Measurements from ENCODE around the gene POGLUT3. TPM values are rescaled to one million over a fixed set of nuclear protein-coding genes. Genes with fewer than 3 reads are reported as not detected.

Gene POGLUT3
- total and polyA plus RNA-seq, 9 of the 15 experiments (the other 6 are each of a cell fraction or from before 2014, with no cell fraction given), result 4.6 to 29.7 (median 17.8) TPM

DNA sequence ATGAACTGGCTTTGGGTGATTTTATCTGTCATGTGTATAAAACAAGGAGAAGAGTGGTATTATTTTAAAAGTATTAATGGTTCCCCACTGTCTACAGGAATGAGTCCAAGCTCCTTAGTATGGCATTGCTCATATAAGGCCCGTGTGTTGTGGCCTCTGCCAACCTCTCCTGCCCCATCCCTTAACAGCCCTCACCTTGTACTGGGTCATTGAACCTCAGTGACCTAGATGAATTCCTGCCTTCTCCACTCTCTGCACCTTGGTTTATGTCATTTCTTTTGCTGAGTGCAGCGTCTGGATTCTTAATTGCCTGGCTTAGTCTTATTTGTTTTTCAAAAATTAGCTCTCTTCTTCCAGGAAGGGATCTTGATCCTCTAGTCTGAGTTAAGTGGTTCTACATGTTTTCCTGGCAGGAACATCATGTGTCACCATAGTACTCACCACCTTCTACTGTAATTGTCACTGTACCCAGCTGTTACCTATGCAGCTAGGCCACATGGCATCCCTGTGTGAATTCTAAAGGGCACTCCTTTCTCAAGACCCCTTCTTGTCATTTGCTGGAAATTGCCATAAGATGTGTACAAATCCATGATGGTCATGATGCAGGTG, 36.2 kb upstream of the POGLUT3 start (continued):
- TF ChIP-seq ZNF695 (CRISPR knock-in tag; IDR thresholded peaks at IDR 0.05), result no peak
- TF ChIP-seq ZNF830 (CRISPR knock-in tag; IDR thresholded peaks at IDR 0.05), result no peak
- TF ChIP-seq SAP30 (IDR thresholded peaks at IDR 0.05; ENCODE audit: borderline replicate concordance, insufficient read depth, low read depth, low read length, poor library complexity, severe bottlenecking), result no peak
- no peak for TF ChIP-seq TBP (optimal IDR thresholded peaks at IDR 0.05; ENCODE audit: low read depth, low read length)
- TF ChIP-seq, protein P1, sequence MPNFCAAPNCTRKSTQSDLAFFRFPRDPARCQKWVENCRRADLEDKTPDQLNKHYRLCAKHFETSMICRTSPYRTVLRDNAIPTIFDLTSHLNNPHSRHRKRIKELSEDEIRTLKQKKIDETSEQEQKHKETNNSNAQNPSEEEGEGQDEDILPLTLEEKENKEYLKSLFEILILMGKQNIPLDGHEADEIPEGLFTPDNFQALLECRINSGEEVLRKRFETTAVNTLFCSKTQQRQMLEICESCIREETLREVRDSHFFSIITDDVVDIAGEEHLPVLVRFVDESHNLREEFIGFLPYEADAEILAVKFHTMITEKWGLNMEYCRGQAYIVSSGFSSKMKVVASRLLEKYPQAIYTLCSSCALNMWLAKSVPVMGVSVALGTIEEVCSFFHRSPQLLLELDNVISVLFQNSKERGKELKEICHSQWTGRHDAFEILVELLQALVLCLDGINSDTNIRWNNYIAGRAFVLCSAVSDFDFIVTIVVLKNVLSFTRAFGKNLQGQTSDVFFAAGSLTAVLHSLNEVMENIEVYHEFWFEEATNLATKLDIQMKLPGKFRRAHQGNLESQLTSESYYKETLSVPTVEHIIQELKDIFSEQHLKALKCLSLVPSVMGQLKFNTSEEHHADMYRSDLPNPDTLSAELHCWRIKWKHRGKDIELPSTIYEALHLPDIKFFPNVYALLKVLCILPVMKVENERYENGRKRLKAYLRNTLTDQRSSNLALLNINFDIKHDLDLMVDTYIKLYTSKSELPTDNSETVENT (CRISPR knock-in tag; IDR thresholded peaks at IDR 0.05), result no peak
- TF ChIP-seq EP400 (IDR thresholded peaks at IDR 0.05), result no peak

DNA sequence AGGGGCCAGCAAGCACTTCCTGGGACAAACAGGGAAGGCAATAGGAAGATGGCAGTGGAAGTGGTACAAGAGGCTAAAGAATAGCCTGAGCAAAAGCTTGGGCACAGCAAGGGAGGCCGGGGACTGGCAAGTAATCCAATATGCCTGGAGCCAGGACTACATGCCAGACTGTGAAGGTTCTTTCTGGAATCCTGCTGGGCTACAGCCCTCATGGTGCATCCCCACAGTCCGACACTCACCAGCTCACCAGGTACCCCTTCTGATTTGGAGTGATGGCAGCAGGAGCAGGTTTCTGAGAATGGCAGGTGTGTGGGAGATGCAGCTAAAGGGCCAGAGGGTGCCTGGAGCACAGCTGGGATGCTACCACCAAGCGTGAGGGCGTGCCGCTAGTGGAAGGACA, 32.2 kb upstream of the POGLUT3 start:
- ATAC-seq, result no peak
- intact Hi-C loops (cut with micrococcal nuclease), result no loop called here
- WGBS (ENCODE audit: insufficient coverage, low coverage, missing lambda C conversion rate), result 88% methylated on average over 5 of the region's 5 CpGs
- H3K27me3 ChIP-seq (ENCODE audit: control insufficient read depth in 2 of 2, insufficient read depth in 2 of 2, low read length in 2 of 2), result no peaks in the 10 kb centered on the region
- in situ Hi-C loops (cut with MboI), result no loop called here
- BruUV-seq (replicated peaks), result no TSS peak
- no peak overlapping the region for H2AFZ ChIP-seq (ENCODE audit: low read depth, low read length)
- H3K9me3 ChIP-seq (replicated peaks; ENCODE audit: control insufficient read depth, insufficient read depth, low read depth, low read length), result no peaks in the 10 kb centered on the region
- no peak for FAIRE-seq
- H3K36me3 ChIP-seq (ENCODE audit: control insufficient read depth, insufficient read depth, low read length), result peaks cover 4% of the 10 kb centered on the region; the same call in 1 of the 3 replicates
- H3K4me1 ChIP-seq (replicated peaks in 1 of 2; ENCODE audit: control insufficient read depth in 2 of 2, insufficient read depth in 2 of 2, low read length in 2 of 2), result peaks cover 0 to 5% of the 10 kb centered on the region in 2 experiments; a peak in 3 of 5 replicates
- no peak for DNase-seq (ENCODE audit: extremely low read depth in 1 of 4, low spot score in 3 of 4)
- H3K27ac ChIP-seq (ENCODE audit: extremely low read depth, low read depth, low read length), result no peak overlapping the region
- no peaks in the 10 kb centered on the region for H4K20me1 ChIP-seq (replicated peaks; ENCODE audit: control insufficient read depth, insufficient read depth, low read length)
- POLR2A ChIA-PET, result interaction anchor here (1.3 kb wide), 2 partner anchors 10 to 21 kb away, joined by 4 to 6 read pairs; no protein-coding TSS in a partner anchor
- no peaks in the 10 kb centered on the region for H3K79me2 ChIP-seq (ENCODE audit: control insufficient read depth, insufficient read depth, low read length)
- H3K9ac ChIP-seq (ENCODE audit: insufficient read depth in 1 of 2, low read depth in 2 of 2, low read length in 2 of 2), result no peak overlapping the region
- no peaks in the 10 kb centered on the region for H3K9me1 ChIP-seq (ENCODE audit: control insufficient read depth, insufficient read depth, low read length)
- H3K4me3 ChIP-seq, result no peak overlapping the region
- no peak overlapping the region for H3K4me2 ChIP-seq (ENCODE audit: insufficient read depth, low read length)
- CTCF ChIA-PET (ENCODE audit: low intra/inter-chr PET ratio), result no interaction called here
- TF ChIP-seq KLF16 (IDR thresholded peaks at IDR 0.05), result no peak
- TF ChIP-seq PTBP1 (IDR thresholded peaks at IDR 0.05; ENCODE audit: low read depth, low read length), result no peak
- TF ChIP-seq RAD51 (IDR thresholded peaks at IDR 0.05; ENCODE audit: borderline replicate concordance, low read depth), result no peak
- no peak for TF ChIP-seq KAT8 (IDR thresholded peaks at IDR 0.05; ENCODE audit: low read depth)
- no peak for TF ChIP-seq EWSR1 (IDR thresholded peaks at IDR 0.05; ENCODE audit: borderline replicate concordance, low read depth, partially characterized antibody)
- TF ChIP-seq, protein P2, sequence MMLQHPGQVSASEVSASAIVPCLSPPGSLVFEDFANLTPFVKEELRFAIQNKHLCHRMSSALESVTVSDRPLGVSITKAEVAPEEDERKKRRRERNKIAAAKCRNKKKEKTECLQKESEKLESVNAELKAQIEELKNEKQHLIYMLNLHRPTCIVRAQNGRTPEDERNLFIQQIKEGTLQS (IDR thresholded peaks at IDR 0.05), result no peak
- TF ChIP-seq, protein P2 (CRISPR knock-in tag; conservative IDR thresholded peaks at IDR 0.05), result no peak

All from K562 (cell line).